Tibial nerve (tissue), 4 donors: Measurements from ENCODE around the gene ZCCHC10.

ENCODE experiments used
- CTCF ChIP-seq, 5 experiments: fragments of 200-600 bp in 3 of 5; fragments of 450-650 bp in 2 of 5; sonication (generic) in 3 of 5; IDR thresholded peaks; one replicate each; pipeline ENCODE4 v1.5.1; 2016 to 2019; ENCODE audit warnings: antibody characterized with exemption in 5 of 5, mild to moderate bottlenecking in 3 of 5, moderate library complexity in 2 of 5
- EP300 ChIP-seq, 2 donors: sonication (generic); formaldehyde crosslinking; IDR thresholded peaks; one replicate each; pipeline ENCODE4 v1.6.1; 2017; ENCODE audit warnings: antibody characterized with exemption in 2 of 2, mild to moderate bottlenecking in 1 of 2
- POLR2A ChIP-seq, 2 donors: fragments of 450-650 bp; IDR thresholded peaks; one replicate each; pipeline ENCODE4 v1.6.1; 2017; ENCODE audit warnings: antibody characterized with exemption in 2 of 2, mild to moderate bottlenecking in 2 of 2, moderate library complexity in 2 of 2

GRCh38 chr5:132951897-132952296 is 74.5 kb downstream of the ZCCHC10 start:
- no peak for TF ChIP-seq CTCF (IDR thresholded peaks at IDR 0.05)
- no peak for TF ChIP-seq EP300 (IDR thresholded peaks at IDR 0.05)
- TF ChIP-seq POLR2A (IDR thresholded peaks at IDR 0.05), result no peak
